Aorta (tissue), 5 donors: ENCODE measurements around the gene PRM2. TPM values are rescaled to one million over a fixed set of nuclear protein-coding genes. Genes with fewer than 3 reads are reported as not detected.

Experiments
- ATAC-seq: fragments of 200-7000 bp; cut with Tn5 transposase; one replicate; pipeline ENCODE4 v1.9.1; 2022; ENCODE audit warnings: moderate library complexity; ENCODE audit not compliant: low FRiP score
- DNase-seq, 2 donors: peaks; one replicate each; pipeline ENCODE4 v3.0.0-alpha.2; 2020
- H3K27ac ChIP-seq, 2 donors: one replicate each; pipeline ENCODE4 v1.5.1; 2013; ENCODE audit warnings: low read length in 2 of 2, mild to moderate bottlenecking in 2 of 2, moderate library complexity in 2 of 2, control low read depth in 1 of 2, inconsistent platforms in 1 of 2, low read depth in 1 of 2
- H3K27me3 ChIP-seq, 2 donors: one replicate each; pipeline ENCODE4 v1.6.1; 2013; ENCODE audit warnings: control low read depth in 1 of 2, low read length in 1 of 2, mild to moderate bottlenecking in 1 of 2, moderate library complexity in 1 of 2; ENCODE audit not compliant: insufficient read depth in 2 of 2, control insufficient read depth in 1 of 2
- H3K36me3 ChIP-seq, 2 donors: one replicate each; pipeline ENCODE4 v1.6.1; 2013; ENCODE audit warnings: control low read depth in 1 of 2, low read length in 1 of 2, mild to moderate bottlenecking in 1 of 2; ENCODE audit not compliant: insufficient read depth in 2 of 2, control insufficient read depth in 1 of 2
- H3K4me1 ChIP-seq, 2 donors: one replicate each; pipeline ENCODE4 v1.6.1; 2013; ENCODE audit warnings: low read length in 2 of 2, control low read depth in 1 of 2, mild to moderate bottlenecking in 1 of 2, moderate library complexity in 1 of 2; ENCODE audit not compliant: insufficient read depth in 2 of 2, control insufficient read depth in 1 of 2
- H3K4me3 ChIP-seq, 2 donors: one replicate each; pipeline ENCODE4 v1.5.1; 2013; ENCODE audit warnings: low read length in 2 of 2, control low read depth in 1 of 2, mild to moderate bottlenecking in 1 of 2
- H3K9me3 ChIP-seq: one replicate; pipeline ENCODE4 v1.6.1; 2013; ENCODE audit warnings: mild to moderate bottlenecking, low read length; ENCODE audit not compliant: control insufficient read depth
- WGBS, 2 donors: extraction: QIAGEN DNeasy Blood & Tissue Kit; methylation state at CpG; one replicate each; pipeline ENCODE4 v1.1.7; 2013; 5-methylcytosine and 5-hydroxymethylcytosine counted together
- intact Hi-C, 2 donors: fragments of 100-400 bp; cut with DNase I; formaldehyde crosslinking; loops; one replicate each; pipeline versions ENCODE4 v1.14.2 to v1.15.0; 2022
- polyA plus RNA-seq, 2 donors: library from polyadenylated mRNA; stranded (reverse); fragments of 200-250 nt; gene quantifications; one replicate each; pipeline ENCODE4 v1.2.3, GENCODE V29; 2013
- total RNA-seq, 2 donors: library from RNA; stranded (reverse); fragmentation: NEBNext Ultra II Directional; extraction: Animal tissue kit (Norgen Biotek cat#: 25700); gene quantifications; one replicate each; pipeline ENCODE4 v1.2.1, GENCODE V29; 2021
- donor health status: healthy with polysubstance abuse.
- donor health status: Bipolar disorder and iron deficiency.
- donor health status: DM: no; HTN: no; CAD: no.
- donor health status: DM: no; HTN: no; CAD: no.
- donor health status: DM: yes; HTN: yes; CAD: no.

PRM2 gene
- total and polyA plus RNA-seq, 4 donors, result not detected

- Histone ChIP-seq H3K9me3 (no peaks in the 10 kb centered on the region), H3K36me3 (no peaks in the 10 kb centered on the region), H3K4me3 (no peak overlapping the region), H3K4me1 (no peaks in the 10 kb centered on the region), H3K27me3 (no peaks in the 10 kb centered on the region), H3K27ac (no peak overlapping the region)
- WGBS, 2 donors, result 87 to 90% methylated on average over 8 of the region's 8 CpGs
- ATAC-seq, result no peak
- intact Hi-C loops, result loop anchor here in 1 of 2 donors (10.0 kb wide), 1 partner anchor 148 kb away; no protein-coding TSS in a partner anchor
- no peak for DNase-seq
Measured at GRCh38 chr16:11252482-11252931, 23.8 kb downstream of the PRM2 start.

GRCh38 chr16:11251525-11252481 lies 24.5 kb downstream of the PRM2 start:
- Histone ChIP-seq H3K9me3 (no peaks in the 10 kb centered on the region), H3K27me3 (no peaks in the 10 kb centered on the region), H3K4me1 (no peaks in the 10 kb centered on the region), H3K27ac (no peak overlapping the region), H3K4me3 (no peak overlapping the region), H3K36me3 (no peaks in the 10 kb centered on the region)
- 78 to 83% methylated on average over 18 of the region's 18 CpGs for WGBS, 2 donors
- intact Hi-C loops, result loop anchor here in 1 of 2 donors (10.0 kb wide), 1 partner anchor 147 kb away; no protein-coding TSS in a partner anchor
- no peak for ATAC-seq
- DNase-seq, result no peak

- H3K9me3 ChIP-seq, result no peaks in the 10 kb centered on the region
- 94 to 95% methylated on average over 10 of the region's 10 CpGs for WGBS, 2 donors
- no peaks in the 10 kb centered on the region for H3K27me3 ChIP-seq
- DNase-seq (no peak), ATAC-seq (no peak)
- intact Hi-C loops, result loop anchor here in 1 of 2 donors (10.0 kb wide), 1 partner anchor 146 kb away; no protein-coding TSS in a partner anchor
- no peak overlapping the region for H3K4me3 ChIP-seq
- H3K27ac ChIP-seq, result no peak overlapping the region
- H3K4me1 ChIP-seq, result no peaks in the 10 kb centered on the region
- no peaks in the 10 kb centered on the region for H3K36me3 ChIP-seq
Measured at GRCh38 chr16:11250786-11251524, 25.3 kb downstream of the PRM2 start.

- H3K4me1 ChIP-seq, result no peaks in the 10 kb centered on the region
- WGBS, 2 donors, result 71 to 75% methylated on average over 16 of the region's 16 CpGs
- no peaks in the 10 kb centered on the region for H3K9me3 ChIP-seq
- intact Hi-C loops, result loop anchor here in 1 of 2 donors (10.0 kb wide), 1 partner anchor 145 kb away; no protein-coding TSS in a partner anchor
- no peak for DNase-seq
- no peak overlapping the region for H3K4me3 ChIP-seq
- no peak for ATAC-seq
- no peaks in the 10 kb centered on the region for H3K27me3 ChIP-seq
- no peak overlapping the region for H3K27ac ChIP-seq
- H3K36me3 ChIP-seq, result no peaks in the 10 kb centered on the region
Measured at GRCh38 chr16:11250091-11250785, 26.0 kb downstream of the PRM2 start.

- Histone ChIP-seq H3K36me3 (no peaks in the 10 kb centered on the region), H3K27me3 (no peaks in the 10 kb centered on the region), H3K27ac (no peak overlapping the region), H3K4me1 (no peaks in the 10 kb centered on the region), H3K9me3 (no peaks in the 10 kb centered on the region), H3K4me3 (no peak overlapping the region)
- ATAC-seq (no peak), DNase-seq (no peak)
- WGBS, 2 donors, result 92 to 94% methylated on average over 63 of the region's 63 CpGs
- intact Hi-C loops, result loop anchor here in 1 of 2 donors (10.0 kb wide), 1 partner anchor 145 kb away; no protein-coding TSS in a partner anchor
Measured at GRCh38 chr16:11249233-11250061, 26.8 kb downstream of the PRM2 start.

GRCh38 chr16:11248133-11248532 lies 28.1 kb downstream of the PRM2 start:
- WGBS, 2 donors, result 96 to 97% methylated on average over 8 of the region's 8 CpGs

GRCh38 chr16:11245988-11246387 lies 30.3 kb downstream of the PRM2 start:
- H3K4me1 ChIP-seq, result no peaks in the 10 kb centered on the region

More at GRCh38 chr16:11248133-11248532, 28.1 kb downstream of the PRM2 start:
- intact Hi-C loops, result no loop called here
- Histone ChIP-seq H3K9me3 (no peaks in the 10 kb centered on the region), H3K27ac (no peak overlapping the region), H3K27me3 (no peaks in the 10 kb centered on the region), H3K4me3 (no peak overlapping the region), H3K4me1 (no peaks in the 10 kb centered on the region), H3K36me3 (no peaks in the 10 kb centered on the region)
- ATAC-seq (no peak), DNase-seq (no peak)

More at GRCh38 chr16:11245988-11246387, 30.3 kb downstream of the PRM2 start:
- no peaks in the 10 kb centered on the region for H3K36me3 ChIP-seq
- no peak overlapping the region for H3K27ac ChIP-seq
- DNase-seq (no peak), ATAC-seq (no peak)
- no peaks in the 10 kb centered on the region for H3K9me3 ChIP-seq
- no peaks in the 10 kb centered on the region for H3K27me3 ChIP-seq
- intact Hi-C loops, result no loop called here
- no peak overlapping the region for H3K4me3 ChIP-seq
